ENCODE results near the gene ATAT1. TPM values are rescaled to one million over a fixed set of nuclear protein-coding genes. Genes with fewer than 3 reads are reported as not detected.
A peak's percentile ranks its signal among the peaks of the same experiment; 100 is the strongest.

Gene ATAT1
- total RNA-seq, 1 donor from 2014 or later, result 51.0 TPM

DNA sequence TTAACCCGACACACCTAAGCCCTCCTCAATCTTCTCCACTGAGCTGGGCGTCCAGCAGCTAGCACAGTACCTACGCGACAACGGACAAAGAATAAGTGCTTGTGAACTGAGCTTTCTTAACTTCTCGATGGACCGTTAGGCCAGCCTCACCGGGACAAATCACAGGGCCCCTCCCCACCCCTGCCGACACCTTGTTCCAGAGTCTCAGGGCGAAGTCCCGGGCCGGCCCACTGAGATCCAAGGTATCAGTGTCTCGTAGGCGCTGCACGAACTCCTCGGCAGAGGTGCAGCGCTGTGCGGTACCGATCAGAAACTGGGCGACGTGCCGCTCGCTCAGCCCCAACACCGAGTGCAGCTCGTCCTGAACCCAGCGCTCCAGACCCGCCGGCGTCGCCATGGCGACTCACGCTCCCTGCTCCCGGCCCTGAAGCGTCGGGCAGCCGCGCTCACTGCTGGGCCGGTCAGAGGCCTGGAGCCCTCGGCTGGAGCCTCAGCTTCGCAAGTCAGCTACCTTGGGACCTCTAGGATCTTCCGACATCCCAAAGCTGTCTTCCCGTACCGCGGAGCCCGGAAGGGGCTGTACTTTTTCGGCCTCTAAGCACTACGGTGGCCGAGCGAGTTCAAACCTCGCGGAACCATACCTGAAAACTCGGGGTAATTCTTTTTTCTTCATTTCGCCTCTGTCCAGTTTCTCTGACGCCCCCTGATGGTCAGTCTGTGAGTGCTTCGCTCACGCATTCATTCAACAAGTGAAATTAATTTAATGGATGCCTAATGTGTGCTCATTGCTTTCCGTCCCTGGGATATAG is 46.0 kb downstream of the ATAT1 start, which contains the start of gene DHX16:
Gene DHX16 (minus strand): TSS at position 562 of the 809 bp plus-strand sequence. CDS start 165 bp downstream, at position 397.
- Mint-ChIP-seq H3K36me3 (peaks cover 25% of the 10 kb centered on the region), H3K27ac (peak within 1 kb of the TSS; percentile 84), H3K4me1 (peaks cover 13% of the 10 kb centered on the region), H3K27me3 (ENCODE audit: low read depth) (no peaks in the 10 kb centered on the region), H3K9me3 (no peaks in the 10 kb centered on the region), H3K4me3 (peak within 1 kb of the TSS; percentile 87)
- TF ChIP-seq, protein P1, sequence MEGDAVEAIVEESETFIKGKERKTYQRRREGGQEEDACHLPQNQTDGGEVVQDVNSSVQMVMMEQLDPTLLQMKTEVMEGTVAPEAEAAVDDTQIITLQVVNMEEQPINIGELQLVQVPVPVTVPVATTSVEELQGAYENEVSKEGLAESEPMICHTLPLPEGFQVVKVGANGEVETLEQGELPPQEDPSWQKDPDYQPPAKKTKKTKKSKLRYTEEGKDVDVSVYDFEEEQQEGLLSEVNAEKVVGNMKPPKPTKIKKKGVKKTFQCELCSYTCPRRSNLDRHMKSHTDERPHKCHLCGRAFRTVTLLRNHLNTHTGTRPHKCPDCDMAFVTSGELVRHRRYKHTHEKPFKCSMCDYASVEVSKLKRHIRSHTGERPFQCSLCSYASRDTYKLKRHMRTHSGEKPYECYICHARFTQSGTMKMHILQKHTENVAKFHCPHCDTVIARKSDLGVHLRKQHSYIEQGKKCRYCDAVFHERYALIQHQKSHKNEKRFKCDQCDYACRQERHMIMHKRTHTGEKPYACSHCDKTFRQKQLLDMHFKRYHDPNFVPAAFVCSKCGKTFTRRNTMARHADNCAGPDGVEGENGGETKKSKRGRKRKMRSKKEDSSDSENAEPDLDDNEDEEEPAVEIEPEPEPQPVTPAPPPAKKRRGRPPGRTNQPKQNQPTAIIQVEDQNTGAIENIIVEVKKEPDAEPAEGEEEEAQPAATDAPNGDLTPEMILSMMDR (IDR thresholded peaks at IDR 0.05; ENCODE audit: unreplicated experiment), result peak; percentile 84
- DNase-seq (ENCODE audit: low spot score in 2 of 2, unreplicated experiment in 2 of 2), result peak; percentile 82 to 91

- Mint-ChIP-seq H3K27me3 (ENCODE audit: low read depth) (no peaks in the 10 kb centered on the region), H3K27ac (no peak overlapping the region), H3K9me3 (no peaks in the 10 kb centered on the region), H3K4me3 (no peak overlapping the region), H3K36me3 (peaks cover 12% of the 10 kb centered on the region), H3K4me1 (peaks cover 20% of the 10 kb centered on the region)
- DNase-seq (ENCODE audit: low spot score in 2 of 2, unreplicated experiment in 2 of 2), result no peak
- TF ChIP-seq, protein P1 (IDR thresholded peaks at IDR 0.05; ENCODE audit: unreplicated experiment), result no peak
Measured at GRCh38 chr6:30676660-30677285, 50.1 kb downstream of the ATAT1 start.

DNA sequence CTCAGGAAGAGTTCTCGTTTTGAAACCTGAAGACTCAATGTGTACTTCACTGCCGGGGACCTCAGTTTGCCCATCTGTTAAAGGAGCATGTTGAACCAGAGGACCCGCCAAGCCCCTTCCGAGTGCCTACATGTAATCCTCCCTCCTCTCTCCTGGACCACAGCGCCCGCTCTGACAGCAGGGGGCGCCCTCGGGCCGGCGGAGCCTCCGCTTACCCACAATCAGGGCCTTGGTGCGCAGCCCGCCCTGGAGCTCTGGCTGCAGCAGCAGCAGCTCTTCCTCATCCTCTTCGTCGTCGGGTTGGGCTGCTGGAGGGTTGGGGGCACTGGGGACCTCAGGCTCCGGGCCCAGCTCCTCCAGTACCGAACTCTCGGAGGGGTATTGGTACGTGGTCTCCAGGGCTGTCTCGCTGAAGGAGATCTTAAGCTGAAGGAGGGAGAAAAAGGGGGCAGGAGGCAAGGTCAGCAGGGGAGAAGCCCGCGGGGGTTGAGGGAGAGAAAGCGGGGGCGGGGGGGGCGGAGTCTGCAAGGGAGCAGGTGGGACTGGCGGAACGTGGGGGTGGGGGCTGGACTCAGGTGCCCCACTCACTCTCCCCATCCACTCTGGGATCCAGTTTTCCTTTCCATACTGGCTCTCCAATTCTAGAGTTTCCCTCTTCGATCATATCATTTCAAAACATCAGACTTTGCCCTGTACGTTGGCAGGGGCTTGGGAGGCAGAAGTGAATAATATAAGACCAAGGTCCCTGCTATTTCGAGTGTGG is 52.5 kb downstream of the ATAT1 start:
- H3K27ac Mint-ChIP-seq, result no peak overlapping the region

DNA sequence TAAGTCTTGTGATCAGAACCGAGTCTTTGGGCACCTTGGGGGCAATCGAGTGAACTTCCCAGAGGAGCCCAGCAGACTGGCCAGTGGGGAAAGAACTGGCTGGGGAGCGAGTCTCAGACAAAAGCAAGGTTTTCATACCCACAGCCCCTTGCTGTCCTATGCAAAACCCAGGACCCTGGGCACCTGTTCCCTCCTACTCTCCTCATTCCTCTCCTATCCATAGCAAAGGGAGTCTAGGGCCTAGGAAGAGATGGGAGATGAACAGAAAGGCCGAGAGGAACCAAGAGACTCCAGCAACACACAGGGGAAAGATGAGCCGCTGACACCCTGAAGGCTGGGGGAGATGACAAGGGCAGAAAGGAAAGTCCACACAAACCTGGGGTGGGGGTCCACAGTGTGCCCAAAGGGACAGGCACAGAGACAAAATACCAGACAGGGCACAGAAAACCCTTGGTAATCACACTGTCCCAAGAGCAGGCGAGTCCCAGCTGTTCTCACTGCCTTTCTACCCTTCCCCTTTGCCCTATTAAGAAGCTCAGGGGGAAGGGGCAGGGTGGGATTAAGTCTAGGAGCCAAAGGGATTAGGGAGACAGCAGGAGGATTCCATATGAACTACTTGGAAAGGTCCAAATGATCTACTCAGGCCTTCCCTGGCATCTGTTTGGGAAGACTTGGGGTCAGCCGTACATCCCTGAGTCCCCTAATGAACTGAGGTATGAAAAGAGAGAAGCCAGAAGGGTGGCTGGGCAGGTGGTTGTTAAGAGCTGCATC is 53.3 kb downstream of the ATAT1 start:
- TF ChIP-seq, protein P1 (IDR thresholded peaks at IDR 0.05; ENCODE audit: unreplicated experiment), result no peak
- no peaks in the 10 kb centered on the region for H3K27me3 Mint-ChIP-seq (ENCODE audit: low read depth)
- no peak overlapping the region for H3K27ac Mint-ChIP-seq
- DNase-seq (ENCODE audit: low spot score in 2 of 2, unreplicated experiment in 2 of 2), result no peak
- H3K4me3 Mint-ChIP-seq, result no peak overlapping the region
- peaks cover 45% of the 10 kb centered on the region for H3K4me1 Mint-ChIP-seq
- peaks cover 12% of the 10 kb centered on the region for H3K36me3 Mint-ChIP-seq
- H3K9me3 Mint-ChIP-seq, result no peaks in the 10 kb centered on the region

More for the DNA sequence above, 52.5 kb downstream of the ATAT1 start:
- Mint-ChIP-seq H3K9me3 (no peaks in the 10 kb centered on the region), H3K27me3 (ENCODE audit: low read depth) (no peaks in the 10 kb centered on the region), H3K4me3 (no peak overlapping the region), H3K4me1 (peaks cover 40% of the 10 kb centered on the region), H3K36me3 (peaks cover 12% of the 10 kb centered on the region)
- peak; percentile 80 to 94 for DNase-seq (ENCODE audit: low spot score in 2 of 2, unreplicated experiment in 2 of 2)
- TF ChIP-seq, protein P1 (IDR thresholded peaks at IDR 0.05; ENCODE audit: unreplicated experiment), result peak; percentile 90

DNA sequence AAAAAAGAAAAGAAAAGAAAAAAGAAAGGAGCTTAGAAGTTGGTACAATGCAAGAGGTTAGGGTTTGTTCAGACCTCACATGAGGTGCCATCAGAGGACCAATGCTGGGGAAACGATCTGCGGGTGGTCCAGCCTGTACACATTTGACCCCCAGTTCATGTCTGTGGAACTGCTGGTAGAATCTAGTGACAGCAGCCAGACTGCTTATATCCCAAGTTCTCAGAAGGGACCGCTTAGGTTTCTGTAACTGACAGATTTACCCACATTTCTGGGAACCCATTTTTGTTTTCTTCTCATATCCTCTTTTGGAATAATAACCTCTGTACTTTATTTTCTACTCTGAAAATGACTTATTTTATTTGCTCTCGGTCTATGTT is 55.1 kb downstream of the ATAT1 start:
- no peaks in the 10 kb centered on the region for H3K9me3 Mint-ChIP-seq
- peaks cover 59% of the 10 kb centered on the region for H3K4me1 Mint-ChIP-seq
- no peaks in the 10 kb centered on the region for H3K27me3 Mint-ChIP-seq (ENCODE audit: low read depth)
- H3K36me3 Mint-ChIP-seq, result peaks cover 3% of the 10 kb centered on the region
- H3K4me3 Mint-ChIP-seq, result peak overlapping the region; percentile 67
- peak overlapping the region; percentile 79 for H3K27ac Mint-ChIP-seq
- TF ChIP-seq, protein P1 (IDR thresholded peaks at IDR 0.05; ENCODE audit: unreplicated experiment), result no peak
- DNase-seq (ENCODE audit: low spot score in 2 of 2, unreplicated experiment in 2 of 2), result no peak

Measured in mesothelial cell of epicardium (in vitro differentiated cells).